ENCODE measurements around the gene BTNL8.

The BTNL8 gene

GRCh38 chr5:180908998-180909731, 10.2 kb downstream of the BTNL8 start:
- DNase-seq (ENCODE audit: low read depth in 2 of 2): no peak
- no peak for TF ChIP-seq CTCF (IDR thresholded peaks at IDR 0.05; ENCODE audit: low read depth, low read length)

GRCh38 chr5:180909782-180910181, 10.8 kb downstream of the BTNL8 start:
- H3K4me3 ChIP-seq (replicated peaks in 1 of 2; ENCODE audit: low read depth in 2 of 2, low read length in 2 of 2): no peak overlapping the region
- DNase-seq (ENCODE audit: low read depth in 2 of 2): no peak
- no peak for TF ChIP-seq CTCF (IDR thresholded peaks at IDR 0.05; ENCODE audit: low read depth, low read length)

More at GRCh38 chr5:180908998-180909731, 10.2 kb downstream of the BTNL8 start:
- no peak overlapping the region for H3K4me3 ChIP-seq (replicated peaks in 1 of 2; ENCODE audit: low read depth in 2 of 2, low read length in 2 of 2)

GRCh38 chr5:180910182-180910581, 11.2 kb downstream of the BTNL8 start:
- no peak for DNase-seq (ENCODE audit: low read depth in 2 of 2)
- H3K4me3 ChIP-seq (replicated peaks in 1 of 2; ENCODE audit: low read depth in 2 of 2, low read length in 2 of 2): no peak overlapping the region
- TF ChIP-seq CTCF (IDR thresholded peaks at IDR 0.05; ENCODE audit: low read depth, low read length): no peak

- no peak overlapping the region for H3K4me3 ChIP-seq (replicated peaks in 1 of 2; ENCODE audit: low read depth in 2 of 2, low read length in 2 of 2)
- DNase-seq (ENCODE audit: low read depth in 2 of 2): peak in 1 of 2 donors; percentile 18
- no peak for TF ChIP-seq CTCF (IDR thresholded peaks at IDR 0.05; ENCODE audit: low read depth, low read length)
Observed at GRCh38 chr5:180910735-180911134, 11.8 kb downstream of the BTNL8 start.

GRCh38 chr5:180914646-180915045, 15.7 kb downstream of the BTNL8 start:
- TF ChIP-seq CTCF (IDR thresholded peaks at IDR 0.05; ENCODE audit: low read depth, low read length): no peak
- DNase-seq (ENCODE audit: low read depth in 2 of 2): no peak
- H3K4me3 ChIP-seq (replicated peaks in 1 of 2; ENCODE audit: low read depth in 2 of 2, low read length in 2 of 2): no peak overlapping the region

GRCh38 chr5:180915924-180916323, 17.0 kb downstream of the BTNL8 start:
- no peak for TF ChIP-seq CTCF (IDR thresholded peaks at IDR 0.05; ENCODE audit: low read depth, low read length)

GRCh38 chr5:180918380-180918779, 19.4 kb downstream of the BTNL8 start:
- no peak for DNase-seq (ENCODE audit: low read depth in 2 of 2)
- H3K4me3 ChIP-seq (replicated peaks in 1 of 2; ENCODE audit: low read depth in 2 of 2, low read length in 2 of 2): no peak overlapping the region
- no peak for TF ChIP-seq CTCF (IDR thresholded peaks at IDR 0.05; ENCODE audit: low read depth, low read length)

More at GRCh38 chr5:180915924-180916323, 17.0 kb downstream of the BTNL8 start:
- H3K4me3 ChIP-seq (replicated peaks in 1 of 2; ENCODE audit: low read depth in 2 of 2, low read length in 2 of 2): no peak overlapping the region
- DNase-seq (ENCODE audit: low read depth in 2 of 2): no peak

Data from cardiac fibroblast (primary cell).